ENCODE measurements around the gene USP46.

Gene USP46

GRCh38 chr4:52573551-52573950, 85.5 kb downstream of the USP46 start:
- DNase-seq (ENCODE audit: low read depth), result no peak

- DNase-seq (ENCODE audit: low read depth), result no peak
Observed at GRCh38 chr4:52572936-52573485, 86.1 kb downstream of the USP46 start.

GRCh38 chr4:52568351-52568750, 90.8 kb downstream of the USP46 start:
- no peak for DNase-seq (ENCODE audit: low read depth)

- DNase-seq (ENCODE audit: low read depth), result no peak
Observed at GRCh38 chr4:52566136-52567031, 92.7 kb downstream of the USP46 start.

GRCh38 chr4:52560844-52561280, 98.2 kb downstream of the USP46 start:
- DNase-seq (ENCODE audit: low read depth), result peak; percentile 77

GRCh38 chr4:52555356-52555716, 103.8 kb downstream of the USP46 start:
- DNase-seq (ENCODE audit: low read depth), result no peak

GRCh38 chr4:52554612-52555355, 104.3 kb downstream of the USP46 start:
- no peak for DNase-seq (ENCODE audit: low read depth)

GRCh38 chr4:52552778-52553177, 106.3 kb downstream of the USP46 start:
- no peak for DNase-seq (ENCODE audit: low read depth)

- DNase-seq (ENCODE audit: low read depth), result no peak
Observed at GRCh38 chr4:52551487-52551886, 107.6 kb downstream of the USP46 start.

- peak; percentile 26 for DNase-seq (ENCODE audit: low read depth)
Observed at GRCh38 chr4:52550186-52550585, 108.9 kb downstream of the USP46 start.

GRCh38 chr4:52548818-52549570, 110.1 kb downstream of the USP46 start:
- DNase-seq (ENCODE audit: low read depth), result no peak

GRCh38 chr4:52546449-52546848, 112.7 kb downstream of the USP46 start:
- no peak for DNase-seq (ENCODE audit: low read depth)

- peak; percentile 23 for DNase-seq (ENCODE audit: low read depth)
Observed at GRCh38 chr4:52545099-52546069, 113.7 kb downstream of the USP46 start.

Measured in non-pigmented ciliary epithelial cell (primary cell).